Esophagus squamous epithelium (tissue), 5 donors: Measurements from ENCODE around the gene MTERF2. TPM values are rescaled to one million over a fixed set of nuclear protein-coding genes. Genes with fewer than 3 reads are reported as not detected.

Source experiments
- DNase-seq: peaks from one replicate; lab custom pipeline; 2025; lab: John Stamatoyannopoulos, UW
- H3K27ac ChIP-seq, 4 donors: fragments of 200-600 bp; sonication (generic); one replicate each; pipeline ENCODE4 v1.5.1; 2016 to 2019; ENCODE audit warnings: mild to moderate bottlenecking in 1 of 4
- H3K27me3 ChIP-seq, 4 donors: fragments of 200-600 bp; sonication (generic); 1 replicate in 3 of 4; 2 replicates in 1 of 4; pipeline versions ENCODE4 v1.5.1 to v1.6.0; 2017 to 2021; ENCODE audit warnings: antibody characterized with exemption in 1 of 4
- H3K36me3 ChIP-seq, 3 donors: fragments of 200-600 bp; sonication (generic); one replicate each; pipeline ENCODE4 v1.5.1; 2016 to 2019
- H3K4me1 ChIP-seq, 3 donors: fragments of 200-600 bp; sonication (generic); one replicate each; pipeline ENCODE4 v1.5.1; 2017 to 2019
- H3K4me3 ChIP-seq, 4 donors: fragments of 200-600 bp; sonication (generic); 1 replicate in 3 of 4; 2 replicates in 1 of 4; pipeline ENCODE4 v1.5.1; 2016 to 2019; ENCODE audit warnings: mild to moderate bottlenecking in 2 of 4, moderate library complexity in 1 of 4
- H3K9me3 ChIP-seq, 3 donors: fragments of 200-600 bp; sonication (generic); one replicate each; pipeline ENCODE4 v1.5.1; 2016 to 2019
- POLR2A ChIP-seq, 4 donors: fragments of 450-650 bp; IDR thresholded peaks; one replicate each; pipeline ENCODE4 v1.6.1; 2017; ENCODE audit warnings: antibody characterized with exemption in 4 of 4, mild to moderate bottlenecking in 4 of 4, moderate library complexity in 3 of 4
- WGBS, 2 donors: methylation state at CpG; one replicate each; pipeline ENCODE4 v1.1.5; 2018; 5-methylcytosine and 5-hydroxymethylcytosine counted together
- intact Hi-C: fragments of 100-400 bp; cut with DNase I; formaldehyde crosslinking; loops from one replicate; pipeline ENCODE4 v1.15.0; 2022
- total RNA-seq, 4 donors: library from RNA; depleted of rRNA; stranded (reverse); fragments of >200 nt; gene quantifications; one replicate each; pipeline ENCODE4 v1.1.0, GENCODE V29; 2016
- TF ChIP-seq, protein P1 (sequence below), 6 experiments: fragments of 450-650 bp in 4 of 6; fragments of 200-600 bp in 2 of 6; sonication (generic) in 2 of 6; IDR thresholded peaks; one replicate each; pipeline ENCODE4 v1.5.1; 2016 to 2019; ENCODE audit warnings: antibody characterized with exemption in 6 of 6, mild to moderate bottlenecking in 4 of 6, moderate library complexity in 4 of 6
- donor health status: DM: yes; HTN: yes; CAD: no.

MTERF2 gene
- total RNA-seq, 4 donors from 2014 or later: 2.7 to 9.5 (median 4.2) TPM

GRCh38 chr12:106975993-106976658, 10.8 kb downstream of the MTERF2 start:
- H3K9me3 ChIP-seq: no peaks in the 10 kb centered on the region
- TF ChIP-seq, protein P1, sequence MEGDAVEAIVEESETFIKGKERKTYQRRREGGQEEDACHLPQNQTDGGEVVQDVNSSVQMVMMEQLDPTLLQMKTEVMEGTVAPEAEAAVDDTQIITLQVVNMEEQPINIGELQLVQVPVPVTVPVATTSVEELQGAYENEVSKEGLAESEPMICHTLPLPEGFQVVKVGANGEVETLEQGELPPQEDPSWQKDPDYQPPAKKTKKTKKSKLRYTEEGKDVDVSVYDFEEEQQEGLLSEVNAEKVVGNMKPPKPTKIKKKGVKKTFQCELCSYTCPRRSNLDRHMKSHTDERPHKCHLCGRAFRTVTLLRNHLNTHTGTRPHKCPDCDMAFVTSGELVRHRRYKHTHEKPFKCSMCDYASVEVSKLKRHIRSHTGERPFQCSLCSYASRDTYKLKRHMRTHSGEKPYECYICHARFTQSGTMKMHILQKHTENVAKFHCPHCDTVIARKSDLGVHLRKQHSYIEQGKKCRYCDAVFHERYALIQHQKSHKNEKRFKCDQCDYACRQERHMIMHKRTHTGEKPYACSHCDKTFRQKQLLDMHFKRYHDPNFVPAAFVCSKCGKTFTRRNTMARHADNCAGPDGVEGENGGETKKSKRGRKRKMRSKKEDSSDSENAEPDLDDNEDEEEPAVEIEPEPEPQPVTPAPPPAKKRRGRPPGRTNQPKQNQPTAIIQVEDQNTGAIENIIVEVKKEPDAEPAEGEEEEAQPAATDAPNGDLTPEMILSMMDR (IDR thresholded peaks at IDR 0.05): no peak
- no peak for TF ChIP-seq POLR2A (IDR thresholded peaks at IDR 0.05)
- H3K4me3 ChIP-seq: no peak overlapping the region
- H3K27ac ChIP-seq: no peak overlapping the region
- no peak for DNase-seq
- WGBS, 2 donors: 83 to 87% methylated on average over 3 of the region's 3 CpGs
- intact Hi-C loops: no loop called here
- H3K27me3 ChIP-seq: no peaks in the 10 kb centered on the region
- H3K36me3 ChIP-seq: peaks cover 0 to 9% (median 0%) of the 10 kb centered on the region in 3 donors
- peaks cover 0 to 52% (median 9%) of the 10 kb centered on the region in 3 donors for H3K4me1 ChIP-seq

GRCh38 chr12:106975098-106975497, 11.8 kb downstream of the MTERF2 start:
- Histone ChIP-seq H3K36me3 (peaks cover 0 to 19% (median 0%) of the 10 kb centered on the region in 3 donors), H3K27me3 (no peaks in the 10 kb centered on the region), H3K9me3 (no peaks in the 10 kb centered on the region), H3K27ac (no peak overlapping the region), H3K4me3 (no peak overlapping the region), H3K4me1 (peaks cover 0 to 52% (median 9%) of the 10 kb centered on the region in 3 donors)
- DNase-seq: no peak
- no peak for TF ChIP-seq POLR2A (IDR thresholded peaks at IDR 0.05)
- TF ChIP-seq, protein P1 (IDR thresholded peaks at IDR 0.05): no peak
- intact Hi-C loops: no loop called here
- 88 to 98% methylated on average over 8 of the region's 8 CpGs for WGBS, 2 donors

GRCh38 chr12:106974511-106974910, 12.4 kb downstream of the MTERF2 start:
- H3K4me3 ChIP-seq: no peak overlapping the region
- peaks cover 0 to 25% (median 0%) of the 10 kb centered on the region in 3 donors for H3K36me3 ChIP-seq
- WGBS, 2 donors: 64 to 79% methylated on average over 3 of the region's 3 CpGs
- intact Hi-C loops: no loop called here
- peaks cover 0 to 52% (median 9%) of the 10 kb centered on the region in 3 donors for H3K4me1 ChIP-seq
- no peak for TF ChIP-seq POLR2A (IDR thresholded peaks at IDR 0.05)
- TF ChIP-seq, protein P1 (IDR thresholded peaks at IDR 0.05): no peak
- no peaks in the 10 kb centered on the region for H3K9me3 ChIP-seq
- no peak overlapping the region for H3K27ac ChIP-seq
- no peak for DNase-seq
- H3K27me3 ChIP-seq: no peaks in the 10 kb centered on the region

GRCh38 chr12:106973545-106973944, 13.4 kb downstream of the MTERF2 start:
- intact Hi-C loops: no loop called here
- H3K4me1 ChIP-seq: peaks cover 0 to 42% (median 9%) of the 10 kb centered on the region in 3 donors

DNA sequence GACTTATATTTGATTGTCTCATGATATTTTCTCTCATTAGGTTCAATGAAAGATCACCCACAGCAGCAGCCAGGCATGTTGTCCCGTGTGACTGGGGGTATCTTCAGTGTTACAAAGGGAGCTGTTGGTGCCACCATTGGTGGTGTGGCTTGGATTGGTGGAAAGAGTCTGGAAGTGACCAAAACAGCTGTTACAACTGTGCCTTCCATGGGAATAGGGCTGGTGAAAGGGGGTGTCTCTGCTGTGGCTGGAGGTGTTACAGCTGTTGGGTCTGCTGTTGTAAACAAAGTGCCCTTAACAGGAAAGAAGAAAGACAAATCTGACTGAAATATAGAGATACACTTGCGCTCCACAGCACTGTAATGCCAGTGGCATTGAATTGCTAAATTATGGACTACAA, 15.9 kb downstream of the MTERF2 start:
- Histone ChIP-seq H3K27me3 (no peaks in the 10 kb centered on the region), H3K36me3 (peaks cover 0 to 49% (median 0%) of the 10 kb centered on the region in 3 donors), H3K9me3 (no peaks in the 10 kb centered on the region), H3K4me1 (peaks cover 0 to 21% (median 3%) of the 10 kb centered on the region in 3 donors), H3K4me3 (no peak overlapping the region), H3K27ac (no peak overlapping the region)
- 93 to 95% methylated on average over 2 of the region's 2 CpGs for WGBS, 2 donors
- TF ChIP-seq POLR2A (IDR thresholded peaks at IDR 0.05): no peak
- TF ChIP-seq, protein P1 (IDR thresholded peaks at IDR 0.05): no peak
- DNase-seq: no peak
- intact Hi-C loops: no loop called here

More at GRCh38 chr12:106973545-106973944, 13.4 kb downstream of the MTERF2 start:
- Histone ChIP-seq H3K9me3 (no peaks in the 10 kb centered on the region), H3K27me3 (no peaks in the 10 kb centered on the region), H3K27ac (no peak overlapping the region), H3K4me3 (no peak overlapping the region), H3K36me3 (peaks cover 0 to 33% (median 0%) of the 10 kb centered on the region in 3 donors)
- no peak for TF ChIP-seq POLR2A (IDR thresholded peaks at IDR 0.05)
- TF ChIP-seq, protein P1 (IDR thresholded peaks at IDR 0.05): no peak
- no peak for DNase-seq
